Panc1 (cell line): ENCODE data around the gene ALDH9A1. TPM values are rescaled to one million over a fixed set of nuclear protein-coding genes. Genes with fewer than 3 reads are reported as not detected.
"Not testable (repeated sequence)": the region's sequence is repeated elsewhere in the genome, so short reads cannot be mapped to it uniquely, and the experiment has no call there.

Source experiments
- ATAC-seq: fragments of 200-7000 bp; cut with Tn5 transposase; 2 replicates; pipeline ENCODE4 v1.9.1; 2020; ENCODE audit warnings: mild to moderate bottlenecking, moderate library complexity
- BruUV-seq: library from RNA; stranded (reverse); fragments of 400-500 nt; replicated peaks from 2 replicates; lab custom pipeline; 2021; lab: Mats Ljungman, UMichigan
- CTCF ChIA-PET: fragments of 300-600 bp; sonication (Branson Sonifier 250); formaldehyde crosslinking; loops from one replicate; lab custom pipeline; 2022; ENCODE audit warnings: antibody characterized with exemption; lab: Charles Lee
- POLR2A ChIA-PET: fragments of 300-600 bp; sonication (Branson Sonifier 250); formaldehyde crosslinking; loops from one replicate; lab custom pipeline; 2022; ENCODE audit warnings: antibody characterized with exemption; lab: Charles Lee
- DNase-seq: peaks from one replicate; pipeline ENCODE4 v3.0.0-alpha.2; 2010; ENCODE audit warnings: low read depth, low spot score
- H3K27ac ChIP-seq: 2 replicates; pipeline ENCODE4 v1.5.1; 2011; ENCODE audit warnings: mild to moderate bottlenecking, low read length, inconsistent platforms
- H3K27me3 ChIP-seq: fragments of 200-500 bp; sonication (Bioruptor generic); 2 replicates; pipeline ENCODE4 v1.6.0; 2014; ENCODE audit warnings: low read length, inconsistent platforms; ENCODE audit not compliant: control insufficient read depth, insufficient read depth
- H3K36me3 ChIP-seq: fragments of 200-500 bp; sonication (Bioruptor generic); 2 replicates; pipeline ENCODE4 v1.5.1; 2014; ENCODE audit warnings: inconsistent platforms, mild to moderate bottlenecking, low read length, moderate library complexity; ENCODE audit not compliant: control insufficient read depth, insufficient read depth
- H3K4me1 ChIP-seq: 2 replicates; pipeline ENCODE4 v1.5.1; 2011; ENCODE audit warnings: inconsistent platforms, mild to moderate bottlenecking, low read length, moderate library complexity; ENCODE audit not compliant: control insufficient read depth, insufficient read depth
- H3K4me3 ChIP-seq, 2 experiments: 2 replicates each; pipeline ENCODE4 v1.5.1; 2011 to 2012; ENCODE audit warnings: low read depth in 2 of 2, low read length in 2 of 2, mild to moderate bottlenecking in 2 of 2, inconsistent platforms in 1 of 2, moderate library complexity in 1 of 2
- H3K9me3 ChIP-seq: fragments of 200-500 bp; sonication (Bioruptor generic); 2 replicates; pipeline ENCODE4 v1.5.1; 2014; ENCODE audit warnings: low read depth, mild to moderate bottlenecking, inconsistent platforms, low read length, moderate library complexity; ENCODE audit not compliant: control insufficient read depth, insufficient read depth
- CTCF ChIP-seq: fragments of 450-650 bp; IDR thresholded peaks from 2 replicates; pipeline ENCODE4 v1.5.1; 2017; ENCODE audit warnings: mild to moderate bottlenecking
- POLR2AphosphoS5 ChIP-seq: IDR thresholded peaks from 2 replicates; pipeline ENCODE4 v1.6.1; 2012; ENCODE audit warnings: mild to moderate bottlenecking, low read depth, low read length, moderate library complexity
- REST ChIP-seq, 2 experiments: IDR thresholded peaks; 2 replicates each; pipeline ENCODE4 v1.6.1; 2011 to 2012; ENCODE audit warnings: low read depth in 2 of 2, control low read depth in 1 of 2, low read length in 1 of 2, mild to moderate bottlenecking in 1 of 2, moderate library complexity in 1 of 2; ENCODE audit not compliant: insufficient read depth in 1 of 2
- SIN3A ChIP-seq: IDR thresholded peaks from 2 replicates; pipeline ENCODE4 v1.6.1; 2012; ENCODE audit warnings: low read depth, mild to moderate bottlenecking, low read length, moderate library complexity, borderline replicate concordance; ENCODE audit not compliant: insufficient read depth
- TCF7L2 ChIP-seq: IDR thresholded peaks from 2 replicates; pipeline ENCODE4 v1.6.1; 2011; ENCODE audit warnings: mild to moderate bottlenecking, low read depth, low read length, inconsistent platforms
- in situ Hi-C: cut with HindIII; loops from 2 replicates; pipeline ENCODE4 v1.10.0; 2016; ENCODE audit warnings: low sequenced_read_pairs, low pct_unique_long_range_greater_than_20kb
- intact Hi-C: fragments of 100-400 bp; cut with micrococcal nuclease; formaldehyde crosslinking; loops from one replicate; pipeline ENCODE4 v1.10.0; 2022; ENCODE audit not compliant: unreplicated experiment
- total RNA-seq: library from RNA; stranded (reverse); gene quantifications from one replicate; pipeline ENCODE4 v1.2.1, GENCODE V29; 2021; ENCODE audit not compliant: unreplicated experiment

Gene ALDH9A1
- total RNA-seq, 1 experiment from 2014 or later = 30.3 TPM

- H3K36me3 ChIP-seq, in situ Hi-C loops, DNase-seq, H3K9me3 ChIP-seq, POLR2A ChIA-PET, CTCF ChIA-PET, BruUV-seq, H3K27ac ChIP-seq, H3K27me3 ChIP-seq, H3K4me1 ChIP-seq, H3K4me3 ChIP-seq, intact Hi-C loops, ATAC-seq: not testable (repeated sequence)
Measured at GRCh38 chr1:165680773-165681172, 17.6 kb downstream of the ALDH9A1 start.

GRCh38 chr1:165680303-165680702 lies 18.1 kb downstream of the ALDH9A1 start:
- no peaks in the 10 kb centered on the region for H3K27me3 ChIP-seq
- TF ChIP-seq CTCF = no peak
- H3K9me3 ChIP-seq = no peaks in the 10 kb centered on the region
- DNase-seq (no peak), ATAC-seq (no peak)
- H3K4me3 ChIP-seq = no peak overlapping the region
- in situ Hi-C loops (no loop called here), intact Hi-C loops (no loop called here)
- H3K27ac ChIP-seq = no peak overlapping the region
- H3K36me3 ChIP-seq = peaks cover 4% of the 10 kb centered on the region; the same call in 1 of the 2 replicates
- no peaks in the 10 kb centered on the region for H3K4me1 ChIP-seq
- BruUV-seq = no TSS peak
- ChIA-PET POLR2A (no interaction called here), CTCF (no interaction called here)

GRCh38 chr1:165679282-165680036 lies 18.9 kb downstream of the ALDH9A1 start:
- Histone ChIP-seq H3K4me3 (no peak overlapping the region), H3K36me3 (peaks cover 4% of the 10 kb centered on the region; the same call in 1 of the 2 replicates), H3K9me3 (no peaks in the 10 kb centered on the region), H3K4me1 (no peaks in the 10 kb centered on the region), H3K27ac (no peak overlapping the region), H3K27me3 (no peaks in the 10 kb centered on the region)
- no peak for ATAC-seq
- DNase-seq = no peak
- BruUV-seq = no TSS peak
- ChIA-PET POLR2A (no interaction called here), CTCF (no interaction called here)
- in situ Hi-C loops (no loop called here), intact Hi-C loops (no loop called here)
- peak; percentile 16; the same call in 1 of the 2 replicates for TF ChIP-seq CTCF
- TF ChIP-seq TCF7L2 = no peak

GRCh38 chr1:165678509-165678908 lies 19.9 kb downstream of the ALDH9A1 start:
- Histone ChIP-seq H3K36me3 (peaks cover 2% of the 10 kb centered on the region; the same call in 1 of the 2 replicates), H3K27ac (no peak overlapping the region), H3K9me3 (no peaks in the 10 kb centered on the region), H3K27me3 (no peaks in the 10 kb centered on the region), H3K4me1 (no peaks in the 10 kb centered on the region), H3K4me3 (no peak overlapping the region)
- TF ChIP-seq SIN3A (no peak), CTCF (no peak), REST (IDR thresholded peaks at IDR 0.05; ENCODE audit: insufficient read depth in 1 of 2, low read depth in 2 of 2, low read length in 1 of 2) (no peak), POLR2AphosphoS5 (no peak), TCF7L2 (no peak)
- intact Hi-C loops (no loop called here), in situ Hi-C loops (no loop called here)
- DNase-seq (no peak), ATAC-seq (no peak)
- no TSS peak for BruUV-seq
- ChIA-PET CTCF (no interaction called here), POLR2A (no interaction called here)
